Head of caudate nucleus (tissue), 42 donors: ENCODE results near the gene EXOSC2.
A peak's percentile ranks its signal among the peaks of the same experiment; 100 is the strongest.

Source experiments
- DNase-seq, 42 donors: peaks; one replicate each; pipeline versions ENCODE4 v3.0.0 to v3.0.0-alpha.2; 2020 to 2021; ENCODE audit warnings: mixed read lengths in 7 of 42
- intact Hi-C: fragments of 100-400 bp; cut with DNase I; formaldehyde crosslinking; loops from one replicate; pipeline ENCODE4 v1.15.0; 2022

EXOSC2 gene

GRCh38 chr9:130689572-130689936 is 4.0 kb upstream of the EXOSC2 start:
- intact Hi-C loops = no loop called here
- no peak for DNase-seq

GRCh38 chr9:130689937-130690700 is 3.5 kb upstream of the EXOSC2 start:
- intact Hi-C loops = loop anchor here (5.0 to 10.0 kb wide), 2 partner anchors 113 to 355 kb away; partner anchors contain the start of gene FUBP3
- peak in 37 of 42 donors; percentile 20 to 82 (median 55) for DNase-seq

GRCh38 chr9:130692321-130692720 is 1.3 kb upstream of the EXOSC2 start:
- intact Hi-C loops = loop anchor here (5.0 to 10.0 kb wide), 2 partner anchors 115 to 352 kb away; partner anchors contain the start of gene FUBP3
- DNase-seq = peak in 35 of 42 donors; percentile 16 to 74 (median 44)

GRCh38 chr9:130693101-130693425 is 517 bp upstream of the EXOSC2 start:
- DNase-seq = peak in 4 of 42 donors; percentile 13 to 54 (median 22)
- intact Hi-C loops = loop anchor here (5.0 to 10.0 kb wide), 2 partner anchors 116 to 352 kb away; partner anchors contain the start of gene FUBP3

GRCh38 chr9:130694205-130694604 is 625 bp downstream of the EXOSC2 start:
- intact Hi-C loops = loop anchor here (5.0 to 10.0 kb wide), 2 partner anchors 117 to 351 kb away; partner anchors contain the start of gene FUBP3
- peak in 1 of 42 donors; percentile 26 for DNase-seq

GRCh38 chr9:130696139-130696650 is 2.6 kb downstream of the EXOSC2 start:
- intact Hi-C loops = loop anchor here (10.0 kb wide), 1 partner anchor 349 kb away; no protein-coding TSS in a partner anchor
- DNase-seq = no peak

- DNase-seq = no peak
- intact Hi-C loops = loop anchor here (10.0 kb wide), 1 partner anchor 348 kb away; no protein-coding TSS in a partner anchor
Observed at GRCh38 chr9:130696996-130697395, 3.4 kb downstream of the EXOSC2 start.

- intact Hi-C loops = loop anchor here (10.0 kb wide), 1 partner anchor 346 kb away; no protein-coding TSS in a partner anchor
Observed at GRCh38 chr9:130698514-130698913, 4.9 kb downstream of the EXOSC2 start.

GRCh38 chr9:130699047-130699446 is 5.5 kb downstream of the EXOSC2 start:
- DNase-seq = no peak
- intact Hi-C loops = loop anchor here (10.0 kb wide), 1 partner anchor 346 kb away; no protein-coding TSS in a partner anchor

More at GRCh38 chr9:130698514-130698913, 4.9 kb downstream of the EXOSC2 start:
- DNase-seq = no peak

- intact Hi-C loops = loop anchor here (10.0 kb wide), 1 partner anchor 423 kb away; the partner anchor contains the start of gene NUP214
- DNase-seq = peak; percentile 42 to 92 (median 81)
Observed at GRCh38 chr9:130701059-130702022, 7.8 kb downstream of the EXOSC2 start.

GRCh38 chr9:130703501-130703900 is 9.9 kb downstream of the EXOSC2 start:
- intact Hi-C loops = loop anchor here (10.0 kb wide), 1 partner anchor 421 kb away; the partner anchor contains the start of gene NUP214
- DNase-seq = no peak

- DNase-seq = peak in 39 of 42 donors; percentile 27 to 90 (median 66)
- intact Hi-C loops = loop anchor here (5.0 to 10.0 kb wide), 3 partner anchors 155 to 417 kb away; partner anchors contain the start of gene NUP214
Observed at GRCh38 chr9:130707225-130707976, 13.8 kb downstream of the EXOSC2 start.

- no peak for DNase-seq
- intact Hi-C loops = loop anchor here (10.0 kb wide), 1 partner anchor 54 kb away; no protein-coding TSS in a partner anchor
Observed at GRCh38 chr9:130710822-130711352, 17.3 kb downstream of the EXOSC2 start.

GRCh38 chr9:130711469-130711868 is 17.9 kb downstream of the EXOSC2 start:
- no peak for DNase-seq
- intact Hi-C loops = loop anchor here (10.0 kb wide), 1 partner anchor 53 kb away; no protein-coding TSS in a partner anchor

- peak; percentile 96 to 100 (median 99) for DNase-seq
- intact Hi-C loops = loop anchor here (10.0 kb wide), 1 partner anchor 52 kb away; no protein-coding TSS in a partner anchor
Observed at GRCh38 chr9:130712564-130713285, 19.1 kb downstream of the EXOSC2 start.

- intact Hi-C loops = loop anchor here (10.0 kb wide), 1 partner anchor 51 kb away; no protein-coding TSS in a partner anchor
- peak in 24 of 42 donors; percentile 5 to 62 (median 24) for DNase-seq
Observed at GRCh38 chr9:130713286-130713960, 19.8 kb downstream of the EXOSC2 start.
